HG03378 (cell line): ENCODE results near the gene KIF5C.
"Not testable (repeated sequence)": the region's sequence is repeated elsewhere in the genome, so short reads cannot be mapped to it uniquely, and the experiment has no call there.

Experiments
- ATAC-seq: cut with Tn5 transposase; IDR thresholded peaks from one replicate; pipeline ENCODE4 v1.9.1; 2021; ENCODE audit warnings: mild to moderate bottlenecking, moderate library complexity; ENCODE audit not compliant: unreplicated experiment

The KIF5C gene

GRCh38 chr2:148874868-148875341 lies at the start of gene KIF5C:
KIF5C (plus strand) TSS chr2:148875227; CDS start chr2:148875618, 391 bp downstream.
- ATAC-seq = peak; percentile 85

GRCh38 chr2:148826791-148827190 lies 48.2 kb upstream of the KIF5C start:
- ATAC-seq = no peak

- no peak for ATAC-seq
Observed at GRCh38 chr2:148828941-148829340, 46.1 kb upstream of the KIF5C start.

GRCh38 chr2:148829618-148830017 lies 45.4 kb upstream of the KIF5C start:
- no peak for ATAC-seq

GRCh38 chr2:148832637-148833036 lies 42.4 kb upstream of the KIF5C start:
- ATAC-seq = no peak

GRCh38 chr2:148842050-148842449 lies 33.0 kb upstream of the KIF5C start:
- ATAC-seq = no peak

- ATAC-seq = no peak
Observed at GRCh38 chr2:148848146-148848545, 26.9 kb upstream of the KIF5C start.

GRCh38 chr2:148853458-148853857 lies 21.6 kb upstream of the KIF5C start:
- no peak for ATAC-seq

- no peak for ATAC-seq
Observed at GRCh38 chr2:148860037-148860436, 15.0 kb upstream of the KIF5C start.

GRCh38 chr2:148861367-148861766 lies 13.7 kb upstream of the KIF5C start:
- no peak for ATAC-seq

GRCh38 chr2:148862478-148862877 lies 12.5 kb upstream of the KIF5C start:
- not testable (repeated sequence) for ATAC-seq

GRCh38 chr2:148865512-148865911 lies 9.5 kb upstream of the KIF5C start:
- no peak for ATAC-seq

GRCh38 chr2:148866091-148866490 lies 8.9 kb upstream of the KIF5C start:
- ATAC-seq = no peak

GRCh38 chr2:148867079-148867769 lies 7.8 kb upstream of the KIF5C start:
- no peak for ATAC-seq

- ATAC-seq = peak; percentile 17
Observed at GRCh38 chr2:148875387-148876051, 492 bp downstream of the KIF5C start.

- no peak for ATAC-seq
Observed at GRCh38 chr2:148876202-148876594, 1.2 kb downstream of the KIF5C start.

- ATAC-seq = peak; percentile 39
Observed at GRCh38 chr2:148876595-148877402, 1.8 kb downstream of the KIF5C start.

- ATAC-seq = no peak
Observed at GRCh38 chr2:148877403-148877740, 2.3 kb downstream of the KIF5C start.

GRCh38 chr2:148880636-148881035 lies 5.6 kb downstream of the KIF5C start:
- ATAC-seq = no peak

GRCh38 chr2:148882051-148882450 lies 7.0 kb downstream of the KIF5C start:
- no peak for ATAC-seq

GRCh38 chr2:148885209-148885608 lies 10.2 kb downstream of the KIF5C start:
- ATAC-seq = no peak

- no peak for ATAC-seq
Observed at GRCh38 chr2:148885988-148886387, 11.0 kb downstream of the KIF5C start.
